ENCODE measurements around the gene LRCOL1. TPM values are rescaled to one million over a fixed set of nuclear protein-coding genes. Genes with fewer than 3 reads are reported as not detected.

The LRCOL1 gene
- total and polyA plus RNA-seq, 2 of the 13 experiments (the other 11 are each of a cell fraction or from before 2014, with no cell fraction given), result not detected

DNA sequence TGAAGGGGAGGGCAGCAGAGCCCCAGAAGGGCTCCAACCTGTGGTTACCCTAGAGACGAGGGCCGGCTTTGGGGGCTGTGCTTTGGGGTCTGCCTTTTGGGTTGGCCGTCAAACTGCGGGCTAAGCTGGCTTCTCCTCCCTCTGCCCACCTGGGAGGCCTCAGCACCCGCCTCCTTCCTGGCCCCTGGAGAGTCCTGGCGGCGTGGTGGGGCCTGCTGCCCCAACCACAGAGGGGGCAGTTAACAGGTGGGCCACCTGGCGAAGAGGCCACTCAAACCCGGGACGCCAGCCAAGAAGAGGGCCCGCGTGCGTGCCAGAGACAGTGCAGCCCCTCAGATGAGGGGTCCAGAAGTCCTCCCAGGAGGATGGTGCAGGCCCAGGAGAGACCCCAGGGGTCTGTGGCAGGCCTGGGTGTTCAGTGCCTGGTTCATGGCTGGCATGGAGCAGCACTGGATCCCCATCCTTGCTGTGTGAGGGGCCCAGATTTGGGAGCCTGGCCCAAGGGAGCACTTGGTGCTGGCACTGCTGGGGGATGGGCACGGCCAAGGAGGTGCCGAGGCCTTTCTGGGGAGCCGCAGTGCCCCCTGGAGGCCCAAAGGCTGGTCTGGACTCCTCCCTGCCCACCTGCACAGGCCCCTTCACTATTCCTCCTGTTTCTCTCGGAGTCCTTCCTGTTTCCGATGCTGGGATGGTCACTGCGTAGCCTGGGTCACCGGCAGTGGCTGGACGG lies 48.8 kb downstream of the LRCOL1 start:
- in situ Hi-C loops (cut with HindIII; ENCODE audit: extremely low pct_ligation_motif_present, low pct_unique_long_range_greater_than_20kb), result no loop called here
- TF ChIP-seq, protein P1, sequence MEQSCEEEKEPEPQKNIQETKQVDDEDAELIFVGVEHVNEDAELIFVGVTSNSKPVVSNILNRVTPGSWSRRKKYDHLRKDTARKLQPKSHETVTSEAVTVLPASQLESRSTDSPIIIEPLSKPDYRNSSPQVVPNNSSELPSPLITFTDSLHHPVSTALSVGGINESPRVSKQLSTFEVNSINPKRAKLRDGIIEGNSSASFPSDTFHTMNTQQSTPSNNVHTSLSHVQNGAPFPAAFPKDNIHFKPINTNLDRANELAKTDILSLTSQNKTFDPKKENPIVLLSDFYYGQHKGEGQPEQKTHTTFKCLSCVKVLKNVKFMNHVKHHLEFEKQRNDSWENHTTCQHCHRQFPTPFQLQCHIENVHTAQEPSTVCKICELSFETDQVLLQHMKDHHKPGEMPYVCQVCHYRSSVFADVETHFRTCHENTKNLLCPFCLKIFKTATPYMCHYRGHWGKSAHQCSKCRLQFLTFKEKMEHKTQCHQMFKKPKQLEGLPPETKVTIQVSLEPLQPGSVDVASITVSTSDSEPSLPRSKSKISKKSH (CRISPR knock-in tag; IDR thresholded peaks at IDR 0.05; ENCODE audit: borderline replicate concordance), result 0 out of 2 replicates have a peak, but pooled peaks have one; percentile 10
- TF ChIP-seq, protein P2, sequence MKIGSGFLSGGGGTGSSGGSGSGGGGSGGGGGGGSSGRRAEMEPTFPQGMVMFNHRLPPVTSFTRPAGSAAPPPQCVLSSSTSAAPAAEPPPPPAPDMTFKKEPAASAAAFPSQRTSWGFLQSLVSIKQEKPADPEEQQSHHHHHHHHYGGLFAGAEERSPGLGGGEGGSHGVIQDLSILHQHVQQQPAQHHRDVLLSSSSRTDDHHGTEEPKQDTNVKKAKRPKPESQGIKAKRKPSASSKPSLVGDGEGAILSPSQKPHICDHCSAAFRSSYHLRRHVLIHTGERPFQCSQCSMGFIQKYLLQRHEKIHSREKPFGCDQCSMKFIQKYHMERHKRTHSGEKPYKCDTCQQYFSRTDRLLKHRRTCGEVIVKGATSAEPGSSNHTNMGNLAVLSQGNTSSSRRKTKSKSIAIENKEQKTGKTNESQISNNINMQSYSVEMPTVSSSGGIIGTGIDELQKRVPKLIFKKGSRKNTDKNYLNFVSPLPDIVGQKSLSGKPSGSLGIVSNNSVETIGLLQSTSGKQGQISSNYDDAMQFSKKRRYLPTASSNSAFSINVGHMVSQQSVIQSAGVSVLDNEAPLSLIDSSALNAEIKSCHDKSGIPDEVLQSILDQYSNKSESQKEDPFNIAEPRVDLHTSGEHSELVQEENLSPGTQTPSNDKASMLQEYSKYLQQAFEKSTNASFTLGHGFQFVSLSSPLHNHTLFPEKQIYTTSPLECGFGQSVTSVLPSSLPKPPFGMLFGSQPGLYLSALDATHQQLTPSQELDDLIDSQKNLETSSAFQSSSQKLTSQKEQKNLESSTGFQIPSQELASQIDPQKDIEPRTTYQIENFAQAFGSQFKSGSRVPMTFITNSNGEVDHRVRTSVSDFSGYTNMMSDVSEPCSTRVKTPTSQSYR (CRISPR knock-in tag; IDR thresholded peaks at IDR 0.05; ENCODE audit: borderline replicate concordance), result peak; percentile 62; the same call in 1 of the 2 replicates
- TF ChIP-seq CAMTA2 (CRISPR knock-in tag; IDR thresholded peaks at IDR 0.05; ENCODE audit: borderline replicate concordance) (no peak), SP2 (CRISPR knock-in tag; IDR thresholded peaks at IDR 0.05) (0 out of 2 replicates have a peak, but pooled peaks have one; percentile 13), ATAD3A (CRISPR knock-in tag; IDR thresholded peaks at IDR 0.05) (no peak), ZBTB7B (CRISPR knock-in tag; IDR thresholded peaks at IDR 0.05) (peak; percentile 5; the same call in 1 of the 2 replicates), KDM5B (CRISPR knock-in tag; IDR thresholded peaks at IDR 0.05; ENCODE audit: borderline replicate concordance) (0 out of 2 replicates have a peak, but pooled peaks have one; percentile 29), KAT8 (CRISPR knock-in tag; IDR thresholded peaks at IDR 0.05) (no peak), HDAC2 (CRISPR knock-in tag; IDR thresholded peaks at IDR 0.05) (no peak), ETS1 (CRISPR knock-in tag; IDR thresholded peaks at IDR 0.05) (no peak), ZNF263 (CRISPR knock-in tag; IDR thresholded peaks at IDR 0.05) (peak; percentile 85), MIER2 (CRISPR knock-in tag; IDR thresholded peaks at IDR 0.05) (no peak)
- TF ChIP-seq, protein P3, sequence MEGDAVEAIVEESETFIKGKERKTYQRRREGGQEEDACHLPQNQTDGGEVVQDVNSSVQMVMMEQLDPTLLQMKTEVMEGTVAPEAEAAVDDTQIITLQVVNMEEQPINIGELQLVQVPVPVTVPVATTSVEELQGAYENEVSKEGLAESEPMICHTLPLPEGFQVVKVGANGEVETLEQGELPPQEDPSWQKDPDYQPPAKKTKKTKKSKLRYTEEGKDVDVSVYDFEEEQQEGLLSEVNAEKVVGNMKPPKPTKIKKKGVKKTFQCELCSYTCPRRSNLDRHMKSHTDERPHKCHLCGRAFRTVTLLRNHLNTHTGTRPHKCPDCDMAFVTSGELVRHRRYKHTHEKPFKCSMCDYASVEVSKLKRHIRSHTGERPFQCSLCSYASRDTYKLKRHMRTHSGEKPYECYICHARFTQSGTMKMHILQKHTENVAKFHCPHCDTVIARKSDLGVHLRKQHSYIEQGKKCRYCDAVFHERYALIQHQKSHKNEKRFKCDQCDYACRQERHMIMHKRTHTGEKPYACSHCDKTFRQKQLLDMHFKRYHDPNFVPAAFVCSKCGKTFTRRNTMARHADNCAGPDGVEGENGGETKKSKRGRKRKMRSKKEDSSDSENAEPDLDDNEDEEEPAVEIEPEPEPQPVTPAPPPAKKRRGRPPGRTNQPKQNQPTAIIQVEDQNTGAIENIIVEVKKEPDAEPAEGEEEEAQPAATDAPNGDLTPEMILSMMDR (CRISPR knock-in tag; IDR thresholded peaks at IDR 0.05), result peak; percentile 67
- TF ChIP-seq, protein P4, sequence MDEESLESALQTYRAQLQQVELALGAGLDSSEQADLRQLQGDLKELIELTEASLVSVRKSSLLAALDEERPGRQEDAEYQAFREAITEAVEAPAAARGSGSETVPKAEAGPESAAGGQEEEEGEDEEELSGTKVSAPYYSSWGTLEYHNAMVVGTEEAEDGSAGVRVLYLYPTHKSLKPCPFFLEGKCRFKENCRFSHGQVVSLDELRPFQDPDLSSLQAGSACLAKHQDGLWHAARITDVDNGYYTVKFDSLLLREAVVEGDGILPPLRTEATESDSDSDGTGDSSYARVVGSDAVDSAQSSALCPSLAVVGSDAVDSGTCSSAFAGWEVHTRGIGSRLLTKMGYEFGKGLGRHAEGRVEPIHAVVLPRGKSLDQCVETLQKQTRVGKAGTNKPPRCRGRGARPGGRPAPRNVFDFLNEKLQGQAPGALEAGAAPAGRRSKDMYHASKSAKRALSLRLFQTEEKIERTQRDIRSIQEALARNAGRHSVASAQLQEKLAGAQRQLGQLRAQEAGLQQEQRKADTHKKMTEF (CRISPR knock-in tag; IDR thresholded peaks at IDR 0.05), result no peak

More for the DNA sequence above, 48.8 kb downstream of the LRCOL1 start:
- Histone ChIP-seq H2AFZ (ENCODE audit: low read length) (no peak overlapping the region), H3K27me3 (ENCODE audit: control insufficient read depth in 1 of 2, insufficient read depth in 2 of 2, low read length in 2 of 2) (no peaks in the 10 kb centered on the region), H3K79me2 (ENCODE audit: insufficient read depth, low read length) (peaks cover 7% of the 10 kb centered on the region), H4K20me1 (ENCODE audit: insufficient read depth, low read length) (peaks cover 18% of the 10 kb centered on the region; the same call in 1 of the 2 replicates), H3K9me3 (ENCODE audit: low read length) (no peaks in the 10 kb centered on the region), H3K4me1 (ENCODE audit: insufficient read depth, low read length) (peaks cover 33% of the 10 kb centered on the region), H3K9ac (ENCODE audit: insufficient read depth, low read depth, low read length) (no peak overlapping the region), H3K27ac (ENCODE audit: extremely low read length, insufficient read depth, low read length) (no peak overlapping the region), H3K36me3 (replicated peaks in 1 of 2; ENCODE audit: control insufficient read depth in 1 of 2, insufficient read depth in 2 of 2, low read length in 2 of 2) (peaks cover 0 to 10% of the 10 kb centered on the region in 2 experiments; a peak in 1 of 5 replicates), H3K4me3 (replicated peaks in 1 of 3; ENCODE audit: insufficient read depth in 1 of 3, low read depth in 2 of 3, low read length in 3 of 3) (peak overlapping the region in 1 of 3 experiments; percentile 76; a peak in 2 of 6 replicates), H3K4me2 (ENCODE audit: low read depth, low read length) (peak overlapping the region; percentile 87)
- FAIRE-seq (no peak), DNase-seq (ENCODE audit: low spot score) (no peak), ATAC-seq (peak; percentile 36)
- CTCF ChIA-PET (ENCODE audit: low intra/inter-chr PET ratio, low total read pairs), result interaction anchor here (1.6 to 2.5 kb wide), 2 partner anchors 53 to 147 kb away, joined by 5 to 17 read pairs; no protein-coding TSS in a partner anchor
- intact Hi-C loops (cut with micrococcal nuclease; ENCODE audit: unreplicated experiment), result loop anchor here (2.0 kb wide), 1 partner anchor 147 kb away; no protein-coding TSS in a partner anchor
- WGBS (ENCODE audit: low lambda C conversion rate), result 80% methylated on average over 14 of the region's 21 CpGs
- BruUV-seq (replicated peaks), result no TSS peak
- POLR2A ChIA-PET, result no interaction called here

All from HepG2 (cell line).